ENCODE results near the gene KCTD18.

DNA sequence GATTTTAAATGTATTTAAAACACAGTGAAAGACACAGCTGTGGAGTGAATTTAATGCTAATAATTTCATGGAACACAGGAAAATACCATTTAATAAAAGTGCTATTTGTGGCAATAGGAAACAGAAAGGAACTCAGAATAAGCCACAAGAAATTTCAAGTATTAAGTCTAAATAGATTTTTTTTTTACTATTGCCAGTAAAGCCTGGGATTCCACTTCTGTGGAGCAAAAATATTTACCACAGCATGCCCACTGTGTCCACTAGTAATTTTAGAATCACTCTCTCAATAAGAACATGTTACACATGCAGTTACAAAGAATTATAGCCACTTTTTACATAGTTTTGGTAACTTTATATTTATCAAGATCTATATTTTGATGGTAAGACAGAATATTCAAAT lies 17.2 kb downstream of the KCTD18 start:
- TF ChIP-seq EP300 (IDR thresholded peaks at IDR 0.05): no peak
- TF ChIP-seq POLR2A (IDR thresholded peaks at IDR 0.05): no peak
- TF ChIP-seq, protein P1, sequence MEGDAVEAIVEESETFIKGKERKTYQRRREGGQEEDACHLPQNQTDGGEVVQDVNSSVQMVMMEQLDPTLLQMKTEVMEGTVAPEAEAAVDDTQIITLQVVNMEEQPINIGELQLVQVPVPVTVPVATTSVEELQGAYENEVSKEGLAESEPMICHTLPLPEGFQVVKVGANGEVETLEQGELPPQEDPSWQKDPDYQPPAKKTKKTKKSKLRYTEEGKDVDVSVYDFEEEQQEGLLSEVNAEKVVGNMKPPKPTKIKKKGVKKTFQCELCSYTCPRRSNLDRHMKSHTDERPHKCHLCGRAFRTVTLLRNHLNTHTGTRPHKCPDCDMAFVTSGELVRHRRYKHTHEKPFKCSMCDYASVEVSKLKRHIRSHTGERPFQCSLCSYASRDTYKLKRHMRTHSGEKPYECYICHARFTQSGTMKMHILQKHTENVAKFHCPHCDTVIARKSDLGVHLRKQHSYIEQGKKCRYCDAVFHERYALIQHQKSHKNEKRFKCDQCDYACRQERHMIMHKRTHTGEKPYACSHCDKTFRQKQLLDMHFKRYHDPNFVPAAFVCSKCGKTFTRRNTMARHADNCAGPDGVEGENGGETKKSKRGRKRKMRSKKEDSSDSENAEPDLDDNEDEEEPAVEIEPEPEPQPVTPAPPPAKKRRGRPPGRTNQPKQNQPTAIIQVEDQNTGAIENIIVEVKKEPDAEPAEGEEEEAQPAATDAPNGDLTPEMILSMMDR (IDR thresholded peaks at IDR 0.05): no peak
- TF ChIP-seq POLR2AphosphoS5 (IDR thresholded peaks at IDR 0.05): no peak

All from stomach (tissue), 4 donors.